ENCODE data around the gene CYB561. TPM values are rescaled to one million over a fixed set of nuclear protein-coding genes. Genes with fewer than 3 reads are reported as not detected.
"Not testable (repeated sequence)": the region's sequence is repeated elsewhere in the genome, so short reads cannot be mapped to it uniquely, and the experiment has no call there.

CYB561 gene
- total RNA-seq, 1 experiment from 2014 or later: 16.7 TPM

DNA sequence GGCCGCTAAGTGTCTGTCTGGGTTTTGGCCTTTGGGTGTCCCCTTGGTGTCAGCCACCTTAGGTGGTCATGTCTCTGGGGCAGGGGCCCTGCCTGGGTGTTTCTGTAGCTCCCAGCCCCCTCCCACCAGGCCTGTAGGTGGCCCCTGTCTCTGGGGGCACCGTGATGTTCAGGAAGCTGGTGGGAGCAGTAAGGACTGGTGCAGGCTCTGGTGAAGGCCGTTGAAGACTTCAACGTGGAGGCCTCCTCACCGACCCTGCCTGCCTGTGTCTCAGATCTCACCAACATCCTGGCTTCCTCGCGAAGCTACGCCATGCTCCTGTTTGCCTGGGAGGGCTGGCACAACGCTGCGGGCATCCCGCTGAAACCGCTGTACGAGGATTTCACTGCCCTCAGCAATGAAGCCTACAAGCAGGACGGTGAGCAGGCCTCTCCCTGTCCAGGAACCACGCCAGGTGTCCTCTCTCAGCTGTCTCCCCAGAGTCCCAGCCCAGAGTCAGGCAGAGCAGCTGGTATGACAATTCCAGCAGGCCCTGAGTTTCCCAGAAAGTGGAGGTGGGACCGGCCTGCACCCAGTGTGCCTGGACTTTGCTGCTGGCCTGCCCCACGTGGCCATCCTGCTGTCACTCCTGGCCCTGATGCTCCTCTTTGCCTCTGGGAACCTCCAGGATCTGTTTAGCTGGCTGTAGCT is 33.5 kb upstream of the CYB561 start:
- no peak for DNase-seq (ENCODE audit: low read depth)

DNA sequence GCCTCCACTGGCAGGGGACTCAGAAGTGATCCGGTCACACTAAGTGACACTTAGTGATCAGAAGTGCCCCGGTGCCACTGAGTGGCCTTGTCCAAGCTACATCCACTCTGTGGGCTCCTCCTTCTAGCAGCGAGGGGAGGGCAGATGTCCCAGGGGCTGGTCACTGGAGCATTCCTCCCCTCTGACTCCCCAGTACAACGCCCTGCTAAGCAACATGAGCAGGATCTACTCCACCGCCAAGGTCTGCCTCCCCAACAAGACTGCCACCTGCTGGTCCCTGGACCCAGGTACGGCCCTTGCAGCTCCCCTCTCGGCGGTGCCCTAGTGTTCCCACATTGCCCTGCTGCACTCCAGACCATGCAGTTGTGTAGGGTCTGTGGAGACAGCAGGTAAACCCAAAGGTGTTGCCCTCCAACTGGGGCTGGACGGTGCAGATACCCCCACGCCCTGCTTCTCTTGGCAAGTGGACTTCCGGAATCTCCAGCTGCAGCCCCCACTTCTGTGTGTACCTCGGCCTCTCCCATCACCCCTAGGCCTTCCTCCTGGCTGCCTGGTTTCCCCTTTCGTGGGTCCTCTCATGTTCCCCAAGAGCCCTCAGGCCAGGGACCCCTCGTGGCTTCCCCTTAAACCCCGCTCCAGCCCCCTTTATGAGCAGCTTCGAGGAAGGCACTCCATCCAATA is 32.8 kb upstream of the CYB561 start:
- peak; percentile 93 for DNase-seq (ENCODE audit: low read depth)

DNA sequence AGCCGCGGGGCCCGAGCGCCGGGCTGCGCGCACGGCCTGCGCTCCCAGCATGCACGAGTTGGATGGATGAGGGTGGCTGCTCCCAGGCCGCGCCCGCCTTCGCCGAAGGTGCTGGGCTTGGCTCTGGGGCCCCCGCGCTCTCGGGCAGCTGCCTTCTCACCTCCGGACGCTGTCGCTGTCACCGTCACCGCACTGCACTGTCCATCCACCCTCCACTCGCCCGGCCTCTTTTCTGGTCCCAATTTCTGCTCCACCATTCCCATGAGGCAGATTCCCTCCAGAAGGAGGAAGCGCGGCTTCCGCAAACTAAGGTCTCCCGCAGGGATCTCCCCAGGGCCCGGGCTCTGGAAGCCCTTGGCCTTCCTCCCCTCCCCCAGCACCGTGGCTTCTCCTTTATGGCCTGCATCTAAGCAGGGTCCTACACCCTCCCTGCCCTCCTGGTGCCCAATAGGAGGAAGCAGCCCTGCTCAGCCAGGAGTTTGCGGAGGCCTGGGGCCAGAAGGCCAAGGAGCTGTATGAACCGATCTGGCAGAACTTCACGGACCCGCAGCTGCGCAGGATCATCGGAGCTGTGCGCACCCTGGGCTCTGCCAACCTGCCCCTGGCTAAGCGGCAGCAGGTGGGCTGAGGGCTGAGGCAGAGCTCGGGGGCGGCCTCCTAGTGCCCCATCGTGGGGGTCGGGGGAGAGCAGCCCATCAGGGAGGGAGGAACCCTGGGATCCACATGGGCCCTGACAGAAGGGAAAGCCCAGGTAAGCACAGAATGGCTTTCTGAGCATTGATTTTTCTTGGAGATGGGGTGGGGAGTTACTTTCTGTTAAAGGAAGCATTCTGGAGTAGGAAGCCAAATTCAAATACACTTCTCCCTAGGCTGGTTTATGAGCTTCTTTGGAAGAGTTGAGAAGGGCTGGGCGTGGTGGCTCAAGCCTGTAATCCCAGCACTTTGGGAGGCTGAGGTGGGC is 31.7 kb upstream of the CYB561 start:
- DNase-seq (ENCODE audit: low read depth): peak; percentile 30

DNA sequence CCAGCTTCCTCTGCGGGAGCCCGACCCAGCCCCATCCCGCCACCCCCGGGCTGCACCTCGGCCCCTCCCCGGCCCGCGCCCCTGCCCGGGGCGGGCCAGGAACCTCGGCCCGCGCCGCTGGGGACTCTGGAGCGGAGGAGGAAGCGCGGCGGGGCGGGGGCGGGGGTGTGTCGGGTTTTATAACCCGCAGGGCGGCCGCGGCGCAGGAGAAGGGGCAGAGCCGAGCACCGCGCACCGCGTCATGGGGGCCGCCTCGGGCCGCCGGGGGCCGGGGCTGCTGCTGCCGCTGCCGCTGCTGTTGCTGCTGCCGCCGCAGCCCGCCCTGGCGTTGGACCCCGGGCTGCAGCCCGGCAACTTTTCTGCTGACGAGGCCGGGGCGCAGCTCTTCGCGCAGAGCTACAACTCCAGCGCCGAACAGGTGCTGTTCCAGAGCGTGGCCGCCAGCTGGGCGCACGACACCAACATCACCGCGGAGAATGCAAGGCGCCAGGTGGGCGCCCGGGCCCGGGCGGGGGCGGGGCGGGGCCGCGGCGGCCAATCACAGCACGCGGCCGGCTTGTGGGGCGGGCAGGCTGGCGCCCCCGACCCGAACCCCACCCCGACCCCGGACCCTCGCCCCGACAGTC is 30.9 kb upstream of the CYB561 start, which contains the start of gene ACE:
Gene ACE (plus strand): TSS at position 208 of the 626 bp plus-strand sequence. CDS start 34 bp downstream, at position 242.
- peak; percentile 53 for DNase-seq (ENCODE audit: low read depth)

DNA sequence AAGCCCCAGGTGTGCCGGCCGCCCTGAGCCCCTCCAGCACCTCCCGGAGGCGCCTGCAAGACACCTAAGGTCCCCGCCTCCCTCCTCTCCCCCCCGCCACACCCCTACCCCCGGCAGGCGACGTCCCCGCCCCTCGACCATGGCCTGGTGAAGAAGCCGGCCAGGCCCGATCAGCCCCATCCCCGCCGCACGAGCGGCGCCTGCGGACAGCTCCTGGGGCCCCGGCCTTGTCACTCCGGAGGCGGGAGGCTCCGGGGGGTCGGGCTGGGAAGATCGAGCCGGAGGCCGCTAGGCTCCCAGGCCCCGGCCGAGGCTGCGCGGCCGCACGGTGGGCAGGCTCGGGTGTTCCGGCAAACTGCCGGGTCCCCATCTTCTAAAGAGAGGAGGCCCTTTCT is 30.4 kb upstream of the CYB561 start:
- peak; percentile 38 for DNase-seq (ENCODE audit: low read depth)

DNA sequence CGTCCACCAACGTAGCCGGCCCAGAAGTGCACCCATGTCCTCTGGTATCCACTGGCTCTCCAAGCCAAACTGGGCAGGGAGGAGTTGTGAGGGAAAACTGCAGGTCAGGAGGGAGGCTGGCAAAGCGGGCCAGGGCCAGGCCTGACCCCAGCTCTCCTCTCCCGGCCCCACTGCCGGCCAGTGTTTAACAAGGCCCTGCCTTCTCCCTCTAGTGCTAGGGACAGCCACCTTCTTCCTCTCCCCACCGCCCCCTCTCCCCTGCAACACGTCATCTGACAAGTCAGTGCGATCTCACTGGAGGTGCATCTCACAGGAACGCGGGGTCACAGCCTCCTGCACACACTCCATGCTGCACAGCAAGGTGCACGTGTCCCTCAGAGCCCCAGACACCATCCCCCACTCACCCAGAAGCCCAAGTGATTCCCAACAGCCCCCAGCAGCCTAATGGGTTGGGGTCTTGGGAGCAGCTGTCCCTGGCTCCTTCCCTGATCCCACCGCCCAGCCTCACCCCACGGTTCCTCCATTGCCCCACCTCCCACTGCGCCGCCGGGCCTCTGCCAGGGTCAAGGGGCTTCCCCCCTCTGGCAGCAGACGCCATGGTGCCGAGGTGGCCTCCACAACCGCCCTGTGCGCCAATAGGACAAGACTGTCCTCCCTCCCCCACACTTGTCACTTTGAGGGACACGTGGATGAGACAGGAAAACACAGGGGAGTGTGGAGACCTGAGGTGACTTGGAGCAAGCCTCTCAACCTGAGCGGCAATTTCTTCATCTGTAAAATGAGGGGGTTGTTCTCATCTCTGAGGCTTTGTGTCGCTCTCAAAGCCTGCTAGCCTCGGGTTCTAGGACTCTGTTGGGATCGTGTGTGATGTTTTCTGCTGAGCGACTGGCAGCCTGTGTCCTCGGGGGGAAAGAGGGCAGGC is 29.6 kb upstream of the CYB561 start:
- DNase-seq (ENCODE audit: low read depth): no peak

DNA sequence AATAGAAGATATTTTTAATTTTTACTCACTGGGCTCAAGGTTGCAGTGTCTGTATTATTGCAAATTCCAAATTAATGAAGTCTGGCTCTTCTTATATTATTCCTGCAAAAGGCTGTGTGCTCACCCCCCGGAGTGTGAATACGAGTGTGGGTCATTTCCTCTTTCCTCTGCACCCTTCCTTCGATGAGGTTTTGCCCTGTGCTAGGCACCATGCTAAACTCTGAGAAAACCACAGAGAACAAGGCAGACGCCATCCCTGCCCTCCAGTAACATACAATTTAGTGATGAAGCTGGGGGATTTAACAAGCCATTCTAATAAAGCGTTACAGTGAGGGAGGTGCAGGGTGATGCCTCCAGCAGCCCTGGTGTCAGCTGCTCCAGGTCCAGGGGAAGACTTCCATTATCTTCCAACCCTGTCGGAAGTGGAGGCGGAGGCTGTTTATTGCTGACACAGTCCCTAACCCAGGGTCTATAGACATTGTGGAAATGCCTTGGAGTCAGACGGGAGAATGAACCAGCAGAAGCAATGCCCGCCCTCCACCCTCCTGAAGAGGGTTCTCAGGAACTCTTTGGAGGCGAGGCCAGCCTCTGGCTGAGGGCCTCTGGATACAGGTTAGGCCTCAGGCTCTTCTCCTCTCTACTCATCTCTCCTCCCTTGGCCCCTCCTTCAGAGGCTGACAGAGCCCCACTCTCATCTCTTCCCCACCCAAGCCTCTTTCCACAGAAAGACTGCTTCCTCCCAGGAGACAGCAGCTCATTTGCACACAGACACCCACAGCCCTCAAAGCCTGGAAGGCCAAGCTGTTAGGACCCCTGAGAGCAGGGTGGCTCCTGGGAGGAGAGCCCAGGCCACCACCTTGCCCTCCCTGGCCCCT is 28.7 kb upstream of the CYB561 start:
- no peak for DNase-seq (ENCODE audit: low read depth)

DNA sequence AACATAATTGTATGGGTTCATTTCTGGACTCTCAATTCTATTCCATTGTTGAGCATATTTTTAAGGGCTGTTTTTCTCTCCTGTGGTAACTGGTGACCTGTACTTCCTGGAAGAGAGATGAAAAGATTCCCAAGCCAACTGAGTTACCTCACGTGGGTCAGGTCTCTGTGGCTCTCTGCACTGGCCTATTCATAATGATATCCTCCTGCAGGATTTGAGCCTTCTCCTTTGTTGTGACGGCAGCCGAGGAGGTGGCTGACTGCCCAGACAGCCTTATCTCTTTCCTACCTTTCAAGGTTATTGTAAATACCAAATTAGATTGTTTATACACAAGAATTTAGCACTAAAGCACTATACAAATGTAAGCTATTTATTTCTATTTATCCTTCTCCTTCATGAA is 28.1 kb upstream of the CYB561 start:
- peak; percentile 36 for DNase-seq (ENCODE audit: low read depth)

DNA sequence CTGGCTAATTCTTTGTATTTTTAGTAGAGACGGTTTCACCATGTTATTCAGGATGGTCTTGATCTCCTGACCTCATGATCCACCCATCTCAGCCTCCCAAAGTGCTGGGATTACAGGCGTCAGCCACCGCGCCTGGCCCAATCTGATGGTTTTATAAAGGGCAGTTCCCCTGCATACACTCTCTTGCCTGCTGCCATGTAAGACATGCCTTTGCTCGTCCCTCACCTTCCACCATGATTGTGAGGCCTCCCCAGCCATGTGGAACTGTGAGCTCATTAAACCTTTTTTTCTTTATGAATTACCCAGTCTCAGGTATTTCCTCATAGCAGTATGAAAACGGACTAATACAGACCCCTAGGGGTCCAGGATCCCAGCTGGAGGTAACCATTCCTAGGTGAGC is 22.0 kb upstream of the CYB561 start:
- DNase-seq (ENCODE audit: low read depth): not testable (repeated sequence)

DNA sequence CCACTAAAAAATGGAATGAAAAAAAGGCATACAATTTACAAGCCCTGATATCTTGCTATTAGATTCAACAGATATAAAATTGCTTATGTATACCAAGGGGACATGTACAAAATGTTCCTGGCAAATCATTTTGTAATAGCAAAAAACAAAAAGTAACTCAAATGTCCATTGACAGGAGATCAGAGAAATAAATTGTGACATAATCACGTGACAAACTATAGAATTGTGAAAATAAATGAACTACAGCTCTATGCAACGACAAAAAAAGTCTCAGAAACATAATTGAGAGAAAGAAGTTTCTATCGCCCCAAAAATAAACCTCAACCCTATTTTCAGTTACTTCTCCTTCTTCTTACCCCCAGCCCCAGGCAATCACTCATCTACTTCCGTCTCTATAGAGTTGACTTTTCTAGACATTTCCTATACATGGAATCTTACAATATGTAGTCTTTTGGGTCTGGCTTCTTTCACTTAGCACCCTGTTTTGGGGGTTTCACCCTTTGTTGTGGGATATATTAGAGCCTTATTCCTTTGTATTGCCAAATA is 18.7 kb upstream of the CYB561 start:
- DNase-seq (ENCODE audit: low read depth): no peak

DNA sequence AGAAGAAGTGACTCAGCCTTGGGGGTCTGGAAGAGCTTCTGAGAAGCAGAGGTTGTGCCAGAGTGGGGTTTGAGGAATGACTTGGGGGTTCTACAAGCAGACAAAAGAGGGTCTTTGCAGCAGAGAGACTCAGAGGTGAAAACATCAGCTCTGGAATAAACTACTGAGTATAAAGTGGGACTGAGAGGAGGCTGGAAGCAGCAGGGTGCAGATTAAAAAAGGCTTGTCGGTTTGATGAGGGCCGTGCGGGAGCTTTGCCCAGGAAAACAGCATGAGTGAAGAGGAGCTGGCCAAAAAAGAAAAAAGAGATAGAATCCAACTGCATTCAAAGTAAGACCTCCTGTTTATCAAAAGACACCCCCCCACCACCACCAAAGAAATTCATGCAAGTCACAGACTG is 17.7 kb upstream of the CYB561 start:
- DNase-seq (ENCODE audit: low read depth): no peak

DNA sequence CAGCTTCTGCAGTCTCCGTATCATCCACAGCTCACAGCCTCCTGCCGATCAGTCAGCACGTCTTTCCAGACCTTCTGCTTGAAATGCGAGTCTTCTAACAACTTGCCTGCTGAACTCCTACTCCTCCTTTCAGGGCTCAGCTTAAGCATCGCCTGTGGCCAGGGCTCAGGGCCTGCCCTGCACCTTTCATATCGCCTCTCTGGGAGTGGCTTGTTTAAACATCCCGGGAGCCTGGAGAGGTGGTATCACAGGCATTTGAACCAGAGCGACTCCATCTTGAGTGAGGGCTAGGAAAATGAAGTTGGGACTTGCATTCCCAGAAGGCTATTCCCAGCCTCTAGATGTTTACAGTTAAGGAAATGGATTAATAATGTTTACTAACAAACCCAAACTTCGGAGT is 13.9 kb upstream of the CYB561 start:
- no peak for DNase-seq (ENCODE audit: low read depth)

DNA sequence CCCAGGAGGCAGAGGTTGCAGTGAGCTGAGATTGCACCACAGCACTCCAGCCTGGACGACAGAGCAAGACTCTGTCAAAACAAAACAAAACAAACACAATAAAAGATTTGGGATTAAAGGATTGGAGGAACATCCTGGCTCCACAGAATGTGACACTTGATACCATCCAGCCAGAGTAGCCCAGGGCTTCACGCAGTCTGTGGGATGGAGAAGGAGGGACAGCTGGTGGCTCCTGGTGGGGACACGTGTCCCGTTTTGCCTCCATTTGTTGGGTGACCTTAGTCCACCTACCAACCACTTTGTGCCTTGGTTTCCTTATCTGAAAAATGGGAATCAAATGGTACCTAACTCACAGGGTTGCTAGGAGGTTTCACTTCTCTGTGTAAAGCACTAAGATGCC is 12.4 kb upstream of the CYB561 start:
- DNase-seq (ENCODE audit: low read depth): no peak

DNA sequence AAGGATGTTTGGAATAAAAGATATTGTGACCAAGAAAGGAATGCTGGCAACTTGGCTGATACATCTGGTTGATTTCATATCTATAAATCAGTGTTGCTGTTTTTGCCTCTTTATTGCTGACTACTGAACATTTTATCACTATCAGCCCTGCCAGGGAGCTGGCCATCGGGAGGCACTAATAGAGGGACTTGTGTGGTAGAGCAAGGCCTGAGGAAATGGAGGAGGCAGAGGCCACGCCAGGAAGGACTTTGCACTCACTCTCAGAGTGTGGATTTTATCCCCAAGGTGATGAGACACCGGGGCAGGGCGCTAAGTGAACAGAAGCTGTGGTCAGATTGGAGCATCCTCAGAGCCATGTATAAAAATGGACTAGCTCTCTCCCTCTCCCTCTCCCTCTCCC is 9.3 kb upstream of the CYB561 start:
- DNase-seq (ENCODE audit: low read depth): no peak

DNA sequence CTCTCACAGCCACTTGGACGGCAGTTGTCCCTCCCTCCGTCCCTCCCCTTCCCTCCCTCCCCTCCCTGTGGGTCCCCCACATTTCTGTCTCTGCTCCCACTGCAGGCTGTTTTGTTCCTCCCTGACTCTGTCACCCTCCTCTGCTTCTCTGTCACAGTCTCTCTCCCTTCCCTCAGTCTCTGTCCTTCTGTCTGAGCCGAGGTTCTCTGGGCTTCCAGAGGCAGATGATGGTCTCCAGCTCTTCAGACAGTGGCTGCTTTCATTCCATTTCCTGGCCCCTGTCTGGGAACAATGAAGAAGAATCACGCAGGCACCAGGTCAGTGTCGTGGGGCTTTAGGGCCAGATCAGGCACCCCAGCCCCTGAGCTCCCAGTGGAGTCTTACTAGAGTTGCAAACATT is 8.8 kb upstream of the CYB561 start:
- no peak for DNase-seq (ENCODE audit: low read depth)

DNA sequence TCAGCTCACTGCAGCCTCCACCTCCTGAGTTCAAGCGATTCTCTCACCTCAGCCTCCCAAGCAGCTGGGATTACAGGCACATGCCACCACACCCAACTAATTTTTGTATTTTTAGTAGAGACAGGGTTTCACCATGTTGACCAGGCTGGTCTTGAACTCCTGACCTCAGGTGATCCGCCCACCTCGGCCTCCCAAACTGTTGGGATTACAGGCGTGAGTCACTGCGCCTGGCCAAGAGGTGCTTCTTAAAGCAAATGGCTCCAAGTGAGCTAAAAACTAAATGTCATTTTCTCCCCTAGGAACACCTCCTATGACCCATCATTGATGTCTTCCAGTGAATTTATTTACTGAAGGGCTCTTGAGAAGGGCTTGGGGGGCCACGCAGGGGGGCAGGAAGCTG is 8.3 kb upstream of the CYB561 start:
- DNase-seq (ENCODE audit: low read depth): not testable (repeated sequence)

DNA sequence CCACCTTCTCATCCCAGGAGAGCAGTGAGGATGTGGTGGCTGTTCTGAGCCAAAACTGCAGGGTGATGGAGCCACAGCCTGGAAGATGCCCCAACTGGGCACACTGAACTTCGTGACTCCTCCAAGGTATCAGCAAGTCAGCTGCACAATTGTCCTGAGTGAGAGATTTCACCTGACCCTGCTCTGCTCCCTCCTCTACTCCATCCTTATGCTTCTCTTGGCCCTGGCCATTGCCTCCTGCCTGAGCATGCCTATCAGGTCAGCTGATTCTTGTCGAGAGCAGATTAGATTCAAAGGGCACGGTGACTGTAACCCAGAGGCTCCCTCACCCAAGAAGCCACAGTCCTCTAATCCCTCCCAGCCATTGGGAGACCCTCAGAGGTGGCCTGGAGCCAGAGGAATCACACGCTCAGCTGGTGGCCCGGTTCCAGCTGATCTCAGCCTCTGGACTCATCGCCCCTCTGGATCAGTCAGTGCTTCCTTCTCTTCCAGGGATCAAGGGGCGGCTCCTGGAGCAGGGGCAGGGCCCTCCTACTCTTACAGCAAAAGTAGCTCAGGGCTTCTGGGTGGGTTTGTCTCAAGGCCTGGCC is 7.0 kb upstream of the CYB561 start:
- no peak for DNase-seq (ENCODE audit: low read depth)

DNA sequence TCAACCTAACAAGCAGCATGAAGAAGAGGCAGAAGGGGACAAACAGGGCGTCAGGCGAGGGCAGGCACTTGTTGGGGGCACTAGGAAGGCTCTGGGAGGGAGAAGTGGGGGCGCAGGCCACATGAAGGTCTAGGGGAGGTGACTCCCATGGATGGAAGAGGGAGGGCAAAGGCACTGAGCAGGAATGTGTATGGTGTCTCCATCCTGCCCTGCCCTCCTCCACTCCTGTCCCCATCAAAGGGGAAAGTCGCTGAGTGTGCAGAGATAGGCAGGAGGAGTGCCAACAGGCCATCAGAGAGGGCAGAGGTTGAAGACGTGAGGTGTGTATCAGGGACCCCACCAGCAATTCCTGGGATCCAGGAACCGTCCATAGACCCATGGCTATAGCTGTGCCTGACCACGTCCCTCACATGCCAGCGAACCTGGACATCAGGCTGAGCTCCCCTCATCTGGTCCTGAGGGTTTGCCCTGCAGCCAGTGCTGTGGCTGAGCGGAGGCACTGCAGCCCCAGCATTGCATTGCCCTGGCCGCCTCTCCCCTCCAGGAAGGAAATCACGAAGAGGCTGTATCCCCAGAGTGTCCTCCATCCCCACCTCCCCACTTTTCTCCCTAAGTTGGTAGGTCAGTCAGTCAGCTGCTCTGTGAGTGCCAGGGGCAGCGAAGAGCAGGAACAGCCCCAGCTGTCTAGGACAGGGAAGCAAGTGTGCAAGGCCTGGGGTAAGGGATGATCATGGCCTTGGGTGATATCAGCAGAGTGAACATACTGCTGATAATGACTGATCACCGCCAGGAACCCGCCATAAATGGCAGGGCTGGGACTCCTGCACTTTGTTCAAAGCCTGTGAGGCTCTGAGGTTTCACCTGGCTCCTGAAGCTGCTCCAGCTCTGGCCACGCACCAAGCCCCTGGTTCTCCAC is 6.2 kb upstream of the CYB561 start:
- no peak for DNase-seq (ENCODE audit: low read depth)

All from Daoy (cell line).